GM12891 (cell line): ENCODE data around the gene INO80.

Experiments used
- POLR2A ChIP-seq: IDR thresholded peaks from 2 replicates; pipeline ENCODE4 v1.6.1; 2011; ENCODE audit warnings: low read depth, low read length, control low read depth
- SPI1 ChIP-seq: IDR thresholded peaks from 2 replicates; pipeline ENCODE4 v1.6.1; 2011; ENCODE audit warnings: low read depth, low read length, control low read depth
- TAF1 ChIP-seq: IDR thresholded peaks from 2 replicates; pipeline ENCODE4 v1.6.1; 2011; ENCODE audit warnings: low read depth, low read length, control low read depth

GRCh38 chr15:41096178-41096577 lies 19.9 kb downstream of the INO80 start:
- TF ChIP-seq POLR2A (no peak), TAF1 (no peak), SPI1 (no peak)
